Stimulated activated CD8-positive, alpha-beta memory T cell treated with anti-CD3 and anti-CD28 coated beads, Interleukin-4, amount 100 ng/mL, for 24 hours (primary cell): ENCODE measurements around the gene FEZF1.

Experiments
- DNase-seq: peaks from one replicate; pipeline ENCODE4 v3.0.0-alpha.2; 2020; ENCODE audit warnings: low read depth

FEZF1 gene

DNA sequence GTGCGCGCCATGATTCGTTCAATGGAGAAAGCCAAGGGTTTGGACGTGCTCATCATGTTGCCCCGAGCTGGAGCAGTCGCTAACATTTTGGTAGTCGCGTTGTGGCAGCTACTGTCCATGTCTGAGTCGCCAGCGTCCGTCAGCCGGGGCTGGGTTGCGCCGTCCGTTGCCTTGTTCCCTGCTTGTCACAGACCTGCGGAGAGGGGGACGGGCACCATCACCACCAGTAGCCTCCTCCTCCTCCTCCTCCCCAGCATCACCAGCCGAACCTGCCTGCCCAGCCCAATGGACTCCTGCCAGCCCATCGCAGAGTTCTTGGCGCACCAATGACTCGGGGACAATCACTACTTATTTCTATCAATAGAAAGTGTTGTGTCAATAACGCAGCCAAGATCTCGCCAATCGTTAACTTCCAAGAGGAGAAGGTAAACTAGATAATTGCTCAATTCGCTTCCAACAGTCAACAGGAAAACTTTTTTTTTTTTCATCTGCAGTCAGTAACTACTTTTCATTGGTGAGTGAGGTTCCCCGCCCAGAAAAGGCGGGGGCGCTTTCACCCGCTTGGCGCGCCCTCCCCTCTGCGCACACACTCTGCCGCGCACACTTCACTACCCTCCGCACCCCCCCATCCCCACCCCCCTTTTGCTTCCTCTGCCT, at the start of gene FEZF1:
TSS of gene FEZF1 (minus strand) at position 432 of the 657 bp plus-strand sequence. CDS start at position 119, 313 bp downstream.
- DNase-seq = no peak

DNA sequence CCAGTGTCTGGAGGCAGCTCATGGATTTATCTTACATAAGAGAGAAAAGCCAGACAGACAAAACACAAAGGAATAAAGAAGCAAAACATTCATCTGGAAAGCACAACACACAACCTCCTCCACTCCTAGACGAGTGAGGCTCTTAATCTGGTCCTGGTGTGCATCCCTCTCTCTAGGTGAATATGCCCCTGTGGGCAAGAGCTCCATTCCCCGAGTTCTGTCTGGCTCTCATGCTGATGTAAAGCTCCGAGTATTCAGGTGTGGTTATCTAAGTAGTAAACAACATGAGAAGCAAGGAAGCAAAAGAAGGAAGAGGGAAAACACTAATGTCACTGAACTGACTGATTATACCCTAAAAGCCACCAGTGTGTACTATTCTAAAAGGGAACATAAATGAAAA, 47.9 kb upstream of the FEZF1 start:
- no peak for DNase-seq

DNA sequence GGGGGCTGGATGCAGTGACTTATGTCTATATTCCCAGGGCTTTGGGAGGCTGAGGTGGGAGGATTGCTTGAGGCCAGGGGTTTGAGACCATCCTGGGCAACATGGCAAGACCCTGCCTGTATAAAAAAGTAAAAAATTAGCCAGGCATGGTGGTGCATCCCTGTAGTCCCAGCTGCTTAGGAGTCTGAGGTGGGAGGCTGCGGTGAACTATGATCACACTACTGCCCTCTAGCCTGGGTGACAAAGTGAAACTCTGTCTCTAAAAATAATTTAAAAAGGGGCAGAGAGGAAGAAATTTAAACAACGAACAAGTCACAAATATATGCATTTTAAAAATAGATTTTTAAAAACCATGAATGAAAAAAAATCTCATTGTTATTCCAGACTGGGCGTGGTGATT, 46.2 kb upstream of the FEZF1 start:
- no peak for DNase-seq

DNA sequence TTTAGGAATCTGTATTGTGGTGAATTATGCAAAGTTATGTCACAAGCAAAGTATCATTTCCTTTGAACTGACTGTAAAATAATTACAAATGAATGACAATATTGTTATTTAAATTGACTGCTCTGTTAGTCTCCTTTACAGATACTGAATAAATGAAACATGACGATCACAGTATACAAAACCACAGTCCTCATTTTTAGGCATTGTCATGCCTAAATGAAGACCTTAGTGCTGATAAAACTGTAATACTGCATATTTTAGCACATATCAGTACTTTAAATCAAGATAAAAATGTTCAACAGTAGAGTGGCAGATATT, 39.7 kb upstream of the FEZF1 start:
- no peak for DNase-seq

DNA sequence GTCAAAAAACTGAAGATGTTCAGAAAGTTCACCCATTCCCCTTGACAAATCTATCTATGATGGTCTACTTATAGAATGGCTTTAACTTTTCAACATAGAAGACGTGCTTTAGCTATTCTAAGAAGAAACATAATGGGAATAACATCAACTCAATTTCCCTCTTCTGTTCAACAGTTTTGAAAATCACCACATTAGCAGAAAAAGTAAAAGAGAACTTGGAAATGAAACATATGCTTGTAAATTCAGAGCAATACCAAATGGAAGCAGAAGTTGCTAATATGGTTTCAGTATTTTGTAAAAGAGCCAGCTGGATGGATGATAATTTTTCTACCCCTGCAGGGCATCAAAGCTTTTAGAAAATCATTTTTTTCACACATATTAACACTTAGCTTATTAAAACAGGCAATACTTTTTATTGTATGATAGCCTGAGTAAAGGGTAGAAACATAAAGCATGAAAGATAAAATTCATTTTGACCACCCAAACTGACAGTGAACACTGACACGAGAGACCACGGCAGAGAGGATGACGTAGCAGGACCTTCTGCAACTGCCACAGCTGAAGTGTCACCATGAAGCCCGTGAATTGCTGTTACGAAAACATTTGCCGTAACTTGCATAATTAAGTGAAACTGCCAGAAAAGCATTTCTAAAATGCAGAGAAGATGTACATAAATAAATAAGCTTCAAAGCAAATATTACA, 39.2 kb upstream of the FEZF1 start:
- no peak for DNase-seq

DNA sequence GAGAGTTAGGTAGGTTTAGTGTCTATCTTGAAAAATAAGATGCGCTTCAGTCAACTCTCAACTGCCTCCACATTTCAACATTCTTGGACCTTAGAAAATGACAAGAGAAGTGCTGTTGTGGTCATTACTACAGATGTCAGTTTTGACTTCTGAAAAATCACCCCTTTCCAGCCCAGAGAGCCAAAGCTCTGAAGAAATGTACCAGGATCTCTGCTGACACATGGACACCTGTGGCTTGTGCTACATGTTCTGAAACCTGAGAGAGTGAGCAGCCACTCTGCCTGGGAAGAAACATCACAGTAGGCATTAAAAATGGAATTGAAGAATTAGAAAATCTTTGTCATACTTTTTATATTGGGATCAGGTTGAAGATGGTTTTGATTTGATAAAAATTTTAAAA, 35.9 kb upstream of the FEZF1 start:
- no peak for DNase-seq

DNA sequence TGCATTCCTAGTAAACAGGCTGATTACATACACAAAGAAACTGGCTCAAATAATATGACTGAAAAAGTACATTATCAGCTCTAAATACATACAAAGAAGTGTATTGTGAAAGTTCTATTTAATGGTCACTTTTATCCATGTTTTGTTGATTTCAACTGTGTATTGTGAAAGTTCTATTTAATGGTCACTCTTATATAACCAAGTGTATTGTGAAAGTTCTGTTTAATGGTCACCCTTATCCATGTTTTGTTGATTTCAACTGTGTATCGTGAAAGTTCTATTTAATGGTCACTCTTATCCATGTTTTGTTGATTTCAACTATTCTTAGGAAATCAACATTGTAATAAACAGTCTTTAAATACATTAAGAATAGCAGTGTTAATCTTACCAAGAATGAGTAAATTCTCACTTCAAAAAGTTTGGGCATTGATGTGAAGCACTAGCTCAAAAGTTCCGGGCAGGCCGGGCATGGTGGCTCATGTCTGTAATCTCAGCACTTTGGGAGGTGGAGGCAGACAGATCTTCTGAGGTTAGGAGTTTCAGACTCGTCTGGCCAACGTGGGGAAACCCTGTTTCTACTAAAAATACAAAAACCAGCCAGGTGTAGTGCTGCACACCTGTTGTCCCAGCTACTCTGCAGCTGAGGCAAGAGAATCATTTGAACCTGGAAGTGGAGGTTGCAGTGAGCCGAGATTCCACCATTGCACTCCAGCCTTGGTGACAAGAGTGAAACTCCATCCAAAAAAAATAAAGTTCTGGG, 34.8 kb upstream of the FEZF1 start:
- DNase-seq = no peak

DNA sequence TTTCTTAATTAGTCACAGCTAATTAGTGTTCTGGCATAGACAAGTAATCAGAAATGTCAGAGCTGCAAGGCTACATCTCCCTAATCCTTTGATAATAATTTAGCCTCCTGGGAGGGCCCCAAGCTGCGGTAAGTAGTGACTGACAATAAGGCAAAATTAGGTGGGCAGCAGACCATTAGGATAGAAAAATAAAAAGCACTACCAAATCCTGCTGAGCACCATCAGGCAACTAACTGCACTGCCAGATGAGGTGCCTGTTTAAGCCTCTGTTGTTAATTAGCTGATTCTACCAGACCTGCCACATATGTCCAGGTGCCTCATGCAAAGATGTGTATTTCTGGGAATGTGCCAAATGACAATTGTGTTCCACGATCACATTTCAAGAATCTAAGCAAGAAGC, 32.5 kb upstream of the FEZF1 start:
- DNase-seq = no peak

DNA sequence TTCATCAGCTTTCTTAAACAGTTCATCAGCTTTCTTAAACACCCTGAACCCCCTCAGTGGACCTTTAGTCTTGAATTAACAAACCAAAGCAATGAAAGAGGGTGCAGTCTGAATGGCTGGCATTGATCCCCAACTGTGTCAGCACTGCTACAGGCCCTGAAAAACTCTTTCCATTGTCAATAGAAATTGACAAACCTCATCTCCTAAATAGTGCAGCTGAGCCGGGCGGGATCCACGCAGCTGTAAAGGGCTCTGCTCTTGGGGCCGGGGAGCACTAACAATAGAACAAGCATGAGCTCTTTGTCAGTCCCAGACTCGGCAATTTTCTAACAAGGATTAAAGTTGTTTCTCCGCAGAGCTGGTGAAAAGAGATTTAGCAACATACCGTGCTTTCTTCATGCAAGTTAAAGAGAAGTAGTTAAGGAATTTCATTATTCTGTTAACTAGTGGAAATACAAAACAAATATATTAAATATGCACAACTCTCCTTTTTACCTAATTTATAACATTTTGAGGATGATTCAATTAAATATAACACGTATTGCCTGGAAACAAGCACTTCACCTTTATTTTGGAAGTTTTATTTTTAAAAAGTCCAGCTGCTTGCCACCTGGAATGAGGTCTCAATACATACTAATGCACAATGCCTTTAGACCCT, 24.7 kb upstream of the FEZF1 start:
- DNase-seq = no peak

DNA sequence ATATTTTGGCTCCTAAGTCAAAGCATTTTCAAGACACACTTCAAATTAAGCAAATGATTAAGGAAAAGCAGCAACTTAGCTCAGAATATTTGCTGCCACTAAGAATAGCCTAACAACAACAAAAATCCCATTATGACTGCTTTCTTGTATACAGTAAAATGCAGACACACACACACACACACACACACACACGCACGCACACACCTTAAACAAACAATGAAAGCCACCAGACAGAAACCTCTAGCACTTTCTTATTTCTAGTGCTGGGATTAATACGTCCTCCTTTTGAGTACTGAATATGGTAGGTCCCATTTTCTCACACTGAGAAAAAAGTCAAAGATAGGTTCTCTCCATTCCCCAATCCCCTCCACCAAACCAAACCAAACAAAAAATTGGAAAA, 23.4 kb upstream of the FEZF1 start:
- no peak for DNase-seq

DNA sequence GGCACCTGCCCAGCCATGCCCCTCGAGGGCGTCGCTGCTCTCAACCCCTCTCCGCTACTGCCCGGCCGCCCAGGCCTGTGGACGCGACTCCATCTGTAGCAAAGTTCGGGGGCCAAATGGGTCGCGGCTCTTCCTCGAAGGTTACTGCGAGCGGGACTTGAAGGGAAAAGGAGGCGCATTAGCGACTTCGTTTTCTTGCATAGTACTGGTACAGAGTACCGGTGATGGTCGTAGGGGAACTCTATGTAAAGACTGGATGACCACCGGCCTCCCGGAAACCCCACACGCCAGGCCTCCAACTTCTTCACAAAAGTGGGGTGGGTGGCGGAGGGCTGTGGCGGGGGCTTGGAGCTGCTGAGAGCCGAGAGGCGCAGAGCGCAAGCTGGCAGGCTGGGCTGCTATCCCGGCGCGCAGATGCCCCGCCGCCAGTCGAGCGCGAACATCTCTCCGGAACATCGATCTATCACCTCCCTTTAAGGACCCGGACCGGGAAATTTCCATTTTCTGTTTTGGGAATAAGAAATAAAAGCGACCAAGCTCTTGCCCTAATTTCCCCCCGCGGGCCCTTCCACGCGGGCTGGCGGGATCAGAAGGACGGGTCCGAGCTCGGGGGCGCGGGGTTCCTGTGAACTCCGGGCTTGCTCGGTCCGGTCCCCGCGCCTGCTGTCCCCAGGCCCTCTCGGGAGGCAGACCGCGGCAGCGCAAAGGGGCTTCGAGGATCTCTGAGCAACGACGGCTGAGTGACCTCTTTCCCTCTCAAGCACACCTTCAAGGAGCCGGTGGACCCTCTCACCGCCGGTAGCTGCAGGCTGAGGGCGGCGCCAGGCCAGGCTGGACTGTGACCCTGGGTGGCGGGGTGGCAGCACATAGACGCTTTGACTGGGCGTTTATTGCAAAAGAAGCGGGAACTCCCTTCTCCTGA, 12.2 kb upstream of the FEZF1 start:
- DNase-seq = no peak

DNA sequence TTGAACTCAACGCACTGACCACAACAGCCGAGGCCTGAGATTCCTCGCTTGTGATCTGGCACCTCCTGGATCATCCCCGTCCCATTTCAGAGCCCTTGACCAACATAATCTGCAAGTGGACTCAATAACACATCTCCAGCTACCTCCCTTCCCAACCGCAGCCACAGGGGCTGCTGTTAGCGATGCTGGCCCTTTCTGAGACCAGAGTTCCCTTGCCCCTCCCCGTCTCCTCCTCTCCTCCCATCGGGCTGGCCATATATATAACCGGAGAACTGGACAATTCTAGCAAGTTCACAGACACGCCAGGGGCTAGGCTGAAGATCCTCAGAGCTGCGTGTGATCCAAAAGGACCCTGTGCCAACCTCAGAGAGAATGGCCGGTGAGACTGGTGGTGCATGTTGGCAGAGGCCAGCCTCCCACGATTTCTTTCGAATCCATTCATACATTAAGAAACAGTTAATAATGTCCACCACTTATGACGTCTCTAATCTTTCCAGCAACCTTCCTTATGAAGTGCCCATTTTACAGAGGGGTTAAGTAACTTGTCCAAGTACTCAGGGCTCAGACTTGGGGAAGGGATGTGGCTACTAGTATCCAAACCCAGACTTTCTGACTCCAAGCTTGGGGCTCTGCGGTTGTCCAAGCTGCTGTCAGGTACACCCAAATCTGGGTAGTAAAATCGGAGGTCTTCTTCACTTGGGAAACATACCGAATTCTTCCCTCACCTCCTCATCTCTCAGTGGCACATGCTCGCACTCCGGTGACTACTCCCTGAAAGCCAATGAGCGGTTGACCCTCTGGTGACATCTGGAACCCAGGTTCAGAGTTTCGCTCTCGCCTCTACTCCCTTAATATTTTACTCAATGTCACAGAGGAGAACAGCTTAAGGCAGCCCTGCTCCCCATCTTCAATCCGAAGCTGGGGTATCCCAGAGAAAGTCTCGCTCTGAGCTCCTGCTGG, 11.2 kb upstream of the FEZF1 start:
- no peak for DNase-seq

DNA sequence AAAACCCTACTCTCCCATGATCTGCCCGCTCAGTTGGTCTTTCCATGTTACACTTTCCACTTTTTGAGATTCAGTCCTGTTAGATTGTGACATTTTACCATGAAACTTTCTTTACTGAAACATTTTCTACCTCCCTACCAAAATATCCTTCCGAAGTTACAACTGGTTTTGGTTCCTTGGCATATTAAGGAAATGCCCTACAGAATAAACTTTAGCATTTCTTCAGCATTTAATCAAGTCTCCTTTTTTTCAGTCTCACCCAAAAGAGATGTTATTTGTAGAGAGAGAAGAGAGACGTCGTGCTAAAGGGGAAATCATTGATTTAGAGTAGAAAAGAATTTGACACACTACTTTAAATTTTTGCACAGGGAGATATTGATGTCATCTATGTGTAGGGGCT, 9.7 kb upstream of the FEZF1 start:
- DNase-seq = no peak

DNA sequence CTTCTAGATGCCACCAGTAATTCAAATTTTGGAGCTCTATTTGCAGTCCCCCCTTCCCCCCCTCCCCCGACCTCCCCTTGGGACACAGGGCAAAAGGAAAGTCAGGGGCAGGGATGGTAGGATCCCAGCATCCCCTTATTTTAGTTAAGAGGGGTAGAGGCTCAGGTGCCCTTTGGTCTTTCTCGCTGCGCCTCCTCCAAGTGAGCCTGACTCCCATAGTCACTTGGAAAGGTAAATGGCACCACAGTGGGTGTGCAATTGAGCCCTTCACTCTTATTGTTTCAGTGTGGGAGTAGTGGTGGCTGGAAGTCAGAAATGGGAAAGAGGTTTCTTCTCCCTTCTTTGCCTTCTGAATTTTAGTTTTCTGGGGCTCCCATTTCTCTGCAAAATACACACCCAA, 8.2 kb upstream of the FEZF1 start:
- DNase-seq = no peak

DNA sequence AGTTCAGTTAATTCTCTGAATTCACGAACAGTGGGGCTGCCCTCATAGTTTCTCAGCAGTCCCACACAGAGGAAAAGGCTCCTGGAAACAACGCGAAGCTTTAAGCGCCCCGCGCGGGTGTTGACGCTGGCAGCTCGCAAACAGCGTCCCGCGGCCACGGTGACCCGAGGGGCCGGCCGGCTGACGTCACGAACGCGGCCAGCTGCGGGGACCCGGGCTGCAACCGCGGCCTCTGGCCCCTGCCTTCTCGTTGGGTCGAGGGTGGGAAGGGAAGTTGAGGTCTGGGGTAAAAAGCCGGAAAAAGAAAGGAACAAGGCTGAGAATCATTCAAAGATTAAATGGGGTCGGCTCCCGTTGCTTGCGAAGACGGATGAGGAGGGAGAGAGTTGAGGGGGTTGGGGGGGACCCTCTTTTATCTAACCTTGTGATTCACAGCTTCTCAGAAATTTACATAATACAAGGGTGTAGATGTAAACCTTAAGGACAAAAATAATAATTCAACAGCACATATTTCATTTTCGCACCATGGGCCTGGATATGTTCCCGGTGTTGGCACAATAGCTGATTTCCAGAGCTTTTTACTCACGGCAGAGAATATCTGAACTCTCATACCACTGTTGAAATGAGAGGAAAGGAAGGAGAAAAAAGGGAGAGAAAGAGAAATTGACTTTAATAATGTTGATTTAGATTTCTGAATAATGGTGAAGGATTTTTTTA, 7.3 kb upstream of the FEZF1 start:
- no peak for DNase-seq

DNA sequence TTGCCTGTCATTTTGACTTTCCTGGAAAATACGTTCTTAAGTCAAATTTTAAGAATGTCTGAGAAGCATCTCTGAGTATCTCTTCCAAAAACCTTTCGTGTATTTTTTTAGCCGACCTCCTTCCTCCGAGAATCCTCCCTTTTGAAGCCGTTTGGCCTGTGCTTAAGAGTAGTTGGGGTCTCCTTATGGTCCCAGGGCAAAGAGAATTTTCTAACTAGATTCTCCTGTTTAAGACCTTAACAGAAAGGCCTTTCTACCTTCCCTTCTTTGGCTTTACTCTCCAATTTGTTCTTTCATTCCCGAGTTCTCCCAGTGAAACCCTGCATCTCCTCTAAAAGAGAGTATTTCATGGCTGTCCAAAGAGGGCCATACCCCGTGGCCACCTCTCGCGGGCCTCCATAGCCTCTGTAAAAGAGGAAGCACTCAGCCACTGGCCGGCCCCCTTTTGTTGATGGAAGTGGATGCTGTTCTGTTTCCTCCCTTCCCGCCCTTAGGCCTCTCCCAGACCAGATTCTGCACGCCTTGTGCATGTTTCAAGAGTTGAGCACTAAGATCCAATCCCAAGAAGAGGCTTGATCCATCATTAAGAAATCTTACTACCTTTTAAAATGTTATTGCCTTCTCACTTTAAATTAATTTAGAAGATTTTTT, 6.6 kb upstream of the FEZF1 start:
- DNase-seq = no peak

DNA sequence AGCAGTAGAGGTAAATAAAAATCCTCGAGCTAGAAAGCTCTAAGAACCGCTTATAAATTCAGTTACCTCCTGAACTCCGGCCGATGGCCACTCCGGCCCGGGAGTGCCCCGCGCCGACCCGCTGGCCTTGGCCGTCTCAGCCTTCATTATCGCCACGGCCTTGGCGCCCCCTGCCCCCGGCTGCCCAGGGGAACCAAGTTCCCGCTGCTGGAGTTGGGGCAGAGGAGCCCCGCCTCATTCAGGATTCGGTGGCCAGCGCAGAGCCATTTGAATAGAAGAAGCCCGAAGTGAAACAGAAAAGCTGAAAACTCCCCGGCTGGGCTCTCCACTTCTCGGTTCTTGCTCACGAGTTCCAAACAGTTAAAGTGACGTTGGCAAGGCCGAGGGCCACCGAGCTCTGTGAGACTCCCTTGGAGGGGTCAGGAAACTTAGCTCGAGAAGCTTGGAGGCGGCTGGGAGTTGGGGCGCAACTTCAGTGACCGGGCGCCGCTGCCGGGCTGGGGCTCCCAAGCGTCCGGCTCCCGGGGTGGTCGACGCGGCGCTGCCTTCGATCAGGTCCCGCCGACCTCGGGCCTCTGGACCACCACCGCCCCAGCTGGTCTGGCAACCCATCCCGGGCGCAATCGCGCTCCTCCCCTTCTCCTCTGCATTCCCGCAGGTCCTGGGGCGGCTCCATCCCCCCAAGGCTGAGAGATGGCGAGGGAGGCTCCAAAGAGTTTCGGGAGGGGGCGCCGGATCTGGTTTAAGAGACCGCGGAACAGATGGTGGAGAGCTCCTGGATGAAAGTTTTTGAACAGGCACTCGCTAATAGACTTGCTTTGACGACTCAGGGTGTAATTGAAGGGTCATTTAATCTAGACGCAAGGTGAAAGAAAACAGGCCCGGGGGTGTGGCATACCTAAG, 5.8 kb upstream of the FEZF1 start:
- DNase-seq = no peak

DNA sequence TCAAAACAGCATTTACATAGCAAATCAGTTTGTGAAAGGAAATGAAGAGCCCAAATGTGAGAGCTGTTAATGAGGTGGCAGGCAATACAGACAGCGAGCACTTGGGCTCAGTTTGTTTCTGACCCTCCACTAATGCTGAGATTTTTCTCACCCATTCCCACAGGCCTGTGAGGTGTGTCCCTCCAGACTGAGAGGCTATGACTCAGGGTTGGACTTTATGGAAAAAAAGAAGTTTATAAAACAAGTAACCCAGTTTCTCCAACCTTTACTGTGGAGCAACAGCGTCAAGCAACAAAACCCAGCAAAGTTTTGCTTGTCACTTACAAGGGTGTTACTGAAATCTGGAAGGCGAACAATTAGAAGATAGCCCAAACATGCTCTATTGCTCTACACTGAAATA, 4.9 kb upstream of the FEZF1 start:
- no peak for DNase-seq
